GM18505 (cell line): ENCODE measurements around the gene MRGPRD.
"Not testable (repeated sequence)": the region's sequence is repeated elsewhere in the genome, so short reads cannot be mapped to it uniquely, and the experiment has no call there.

Experiments
- ATAC-seq: cut with Tn5 transposase; IDR thresholded peaks from one replicate; pipeline ENCODE4 v1.9.1; 2021; ENCODE audit not compliant: unreplicated experiment
- POLR2A ChIP-seq: IDR thresholded peaks from 4 replicates; pipeline ENCODE4 v1.6.1; 2011; ENCODE audit warnings: borderline replicate concordance; ENCODE audit not compliant: insufficient read depth, insufficient read length; ENCODE audit errors: extremely low read depth

Gene MRGPRD

GRCh38 chr11:69002570-69003231 lies 21.9 kb upstream of the MRGPRD start:
- no peak for ATAC-seq
- no peak for TF ChIP-seq POLR2A

- TF ChIP-seq POLR2A: no peak
- ATAC-seq: no peak
Measured at GRCh38 chr11:69002110-69002569, 21.4 kb upstream of the MRGPRD start.

GRCh38 chr11:69001243-69002081 lies 20.7 kb upstream of the MRGPRD start:
- ATAC-seq: no peak
- no peak for TF ChIP-seq POLR2A

DNA sequence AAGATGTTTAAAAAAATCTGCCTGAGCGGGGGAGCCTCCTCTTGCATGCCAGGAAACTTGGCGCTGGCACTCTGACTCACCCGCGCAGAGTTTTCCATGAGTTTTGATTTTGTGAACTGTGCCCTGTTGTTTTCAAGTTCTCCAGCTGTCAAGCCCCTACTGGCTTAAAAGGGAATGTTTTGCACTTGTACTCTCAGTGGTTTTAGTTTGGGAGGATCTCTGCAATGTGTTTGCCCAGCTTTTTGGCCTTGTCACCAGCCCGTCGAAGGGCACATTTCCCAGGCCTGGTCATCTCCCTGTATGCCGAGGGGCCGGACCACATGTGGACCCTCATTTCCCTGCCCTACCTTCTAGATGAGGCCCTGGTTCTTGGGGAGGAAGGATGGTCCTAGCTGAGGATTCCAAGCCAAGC lies 20.1 kb upstream of the MRGPRD start:
- ATAC-seq: no peak

GRCh38 chr11:69000391-69000790 lies 19.6 kb upstream of the MRGPRD start:
- no peak for ATAC-seq
- no peak for TF ChIP-seq POLR2A

More for the DNA sequence above, 20.1 kb upstream of the MRGPRD start:
- TF ChIP-seq POLR2A: no peak

DNA sequence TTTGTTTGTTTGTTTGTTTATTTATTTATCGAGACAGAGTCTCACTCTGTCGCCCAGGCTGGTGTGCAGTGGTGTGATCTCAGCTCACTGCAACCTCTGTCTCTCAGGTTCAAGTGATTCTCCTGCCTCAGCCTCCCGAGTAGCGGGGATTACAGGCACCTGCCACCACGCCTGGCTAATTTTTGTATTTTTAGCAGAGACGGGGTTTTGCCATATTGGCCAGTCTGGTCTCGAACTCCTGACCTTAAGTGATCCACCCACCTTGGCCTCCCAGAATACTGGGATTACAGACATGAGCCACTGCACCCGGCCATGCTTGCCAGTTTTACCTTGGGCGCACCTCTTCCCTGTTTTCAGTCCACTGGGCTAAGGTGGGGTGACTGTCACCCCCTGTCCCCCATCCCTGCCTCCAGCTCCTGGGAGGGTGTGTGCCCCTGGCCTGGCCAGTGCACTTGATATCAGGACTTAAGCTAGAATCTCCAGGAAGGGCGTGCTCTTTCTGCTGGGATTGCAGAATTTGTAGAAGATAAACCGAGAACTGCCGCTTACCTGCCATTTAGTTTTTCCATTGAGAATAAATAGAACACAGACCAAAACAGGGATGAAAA lies 19.1 kb upstream of the MRGPRD start:
- not testable (repeated sequence) for ATAC-seq

- TF ChIP-seq POLR2A: no peak
- ATAC-seq: no peak
Measured at GRCh38 chr11:68999093-68999747, 18.4 kb upstream of the MRGPRD start.

DNA sequence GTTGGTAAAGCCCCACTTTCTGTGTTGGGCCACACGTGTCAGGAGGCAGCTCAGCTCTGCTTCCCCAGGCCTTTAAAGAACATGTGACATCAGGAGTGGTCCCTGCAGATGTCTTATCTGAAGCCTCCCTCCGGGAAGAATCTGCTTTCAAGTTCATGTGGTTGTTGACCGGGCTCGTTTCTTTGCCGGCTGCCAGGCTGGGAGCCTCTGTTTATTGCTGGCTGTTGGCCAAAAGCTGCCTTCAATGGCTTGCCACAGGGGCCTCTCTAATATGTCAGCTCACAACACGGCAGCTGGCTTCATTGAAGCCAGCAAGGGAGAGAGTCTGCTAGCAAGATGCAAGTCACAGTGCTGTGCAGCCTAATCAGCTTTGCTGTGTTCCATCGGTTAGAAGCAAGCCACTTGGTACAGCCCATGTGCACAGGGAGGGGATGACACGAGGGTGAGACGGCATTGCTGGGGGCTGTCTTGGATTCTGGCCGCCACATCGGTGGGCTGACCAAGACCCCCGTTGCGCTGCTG lies 17.7 kb upstream of the MRGPRD start:
- no peak for ATAC-seq
- no peak for TF ChIP-seq POLR2A

GRCh38 chr11:68997995-68998348 lies 17.2 kb upstream of the MRGPRD start:
- ATAC-seq: no peak
- no peak for TF ChIP-seq POLR2A

- ATAC-seq: no peak
Measured at GRCh38 chr11:68997124-68997994, 16.6 kb upstream of the MRGPRD start.

GRCh38 chr11:68996376-68997123 lies 15.8 kb upstream of the MRGPRD start:
- no peak for ATAC-seq
- TF ChIP-seq POLR2A: no peak

More at GRCh38 chr11:68997124-68997994, 16.6 kb upstream of the MRGPRD start:
- TF ChIP-seq POLR2A: no peak

- ATAC-seq: no peak
- no peak for TF ChIP-seq POLR2A
Measured at GRCh38 chr11:68994894-68995285, 14.1 kb upstream of the MRGPRD start.
